Measurements from ENCODE around the gene MPND. TPM values are rescaled to one million over a fixed set of nuclear protein-coding genes. Genes with fewer than 3 reads are reported as not detected.

The MPND gene
- total and polyA plus RNA-seq, 10 of the 15 experiments (the other 5 are each of a cell fraction or from before 2014, with no cell fraction given), result 0.79 to 18.3 (median 6.0) TPM

DNA sequence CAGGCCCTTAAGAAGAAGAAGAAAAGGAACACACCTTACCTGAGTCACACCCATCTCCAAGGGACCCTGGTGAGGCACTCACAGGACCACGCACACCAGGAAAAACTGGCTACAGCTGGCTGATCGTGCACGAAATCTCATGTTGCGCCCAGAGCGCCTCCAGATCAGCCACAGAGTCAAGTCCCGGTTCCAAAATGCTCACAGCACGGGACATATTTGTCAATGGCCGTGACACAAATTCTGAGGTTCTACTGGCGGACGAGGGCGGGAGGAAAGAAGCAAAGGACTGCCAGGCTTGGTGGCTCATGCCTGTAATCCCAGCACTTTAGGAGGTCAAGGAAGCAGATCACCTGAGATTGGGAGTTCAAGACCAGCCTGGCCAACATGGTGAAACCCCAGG is 35.5 kb downstream of the MPND start:
- intact Hi-C loops (cut with micrococcal nuclease; ENCODE audit: unreplicated experiment) (no loop called here), in situ Hi-C loops (cut with MboI) (no loop called here)
- Histone ChIP-seq H3K27ac (ENCODE audit: control insufficient read depth, insufficient read depth) (peak overlapping the region; percentile 64), H3K36me3 (ENCODE audit: control insufficient read depth in 2 of 2, insufficient read depth in 2 of 2, low read length in 1 of 2) (peaks cover 5 to 9% of the 10 kb centered on the region in 2 experiments; a peak in 3 of 4 replicates), H4K20me1 (ENCODE audit: control insufficient read depth, insufficient read depth) (no peaks in the 10 kb centered on the region), H3K4me2 (ENCODE audit: control insufficient read depth, insufficient read depth) (peak overlapping the region; percentile 67), H2AFZ (ENCODE audit: control insufficient read depth, low read depth, low read length) (no peak overlapping the region), H3K9me3 (replicated peaks; ENCODE audit: control insufficient read depth, insufficient read depth, low read length) (no peaks in the 10 kb centered on the region), H3K27me3 (replicated peaks in 1 of 2; ENCODE audit: control insufficient read depth in 2 of 2, insufficient read depth in 2 of 2, low read length in 1 of 2) (no peaks in the 10 kb centered on the region), H3K9ac (ENCODE audit: control insufficient read depth, insufficient read depth, low read length) (peak overlapping the region; percentile 76), H3K4me1 (ENCODE audit: control insufficient read depth, insufficient read depth, low read length) (peaks cover 80% of the 10 kb centered on the region), H3K4me3 (peak overlapping the region; percentile 53), H3K79me2 (ENCODE audit: control insufficient read depth, insufficient read depth, low read length) (peaks cover 86% of the 10 kb centered on the region)
- ChIA-PET POLR2A (interaction anchor here (0.7 to 9.4 kb wide), 6 partner anchors 9 to 150 kb away, joined by 3 to 110 read pairs (median 6); partner anchors contain the start of genes CHAF1A, EBI3 and SH3GL1), RAD21 (ENCODE audit: unreplicated experiment) (interaction anchor here (0.9 to 2.8 kb wide), 2 partner anchors 23 to 408 kb away, joined by 3 to 17 read pairs; partner anchors contain the start of genes CHAF1A and DAPK3), CTCF (interaction anchor here (0.9 to 2.1 kb wide), 5 partner anchors 9 to 26 kb away, joined by 3 to 10 read pairs (median 6); partner anchors contain the start of gene CHAF1A), SMC1A (ENCODE audit: uncharacterized antibody, unreplicated experiment) (interaction anchor here (1.2 to 4.3 kb wide), 3 partner anchors 15 to 27 kb away, joined by 3 to 24 read pairs (median 3); no protein-coding TSS in a partner anchor)
- no peak for FAIRE-seq
- DNase-seq (ENCODE audit: low read depth, low spot score), result no peak
- WGBS (ENCODE audit: insufficient coverage, insufficient replicate concordance, low lambda C conversion rate, missing lambda C conversion rate), result 33% methylated on average over 11 of the region's 11 CpGs
- TF ChIP-seq, protein P1, sequence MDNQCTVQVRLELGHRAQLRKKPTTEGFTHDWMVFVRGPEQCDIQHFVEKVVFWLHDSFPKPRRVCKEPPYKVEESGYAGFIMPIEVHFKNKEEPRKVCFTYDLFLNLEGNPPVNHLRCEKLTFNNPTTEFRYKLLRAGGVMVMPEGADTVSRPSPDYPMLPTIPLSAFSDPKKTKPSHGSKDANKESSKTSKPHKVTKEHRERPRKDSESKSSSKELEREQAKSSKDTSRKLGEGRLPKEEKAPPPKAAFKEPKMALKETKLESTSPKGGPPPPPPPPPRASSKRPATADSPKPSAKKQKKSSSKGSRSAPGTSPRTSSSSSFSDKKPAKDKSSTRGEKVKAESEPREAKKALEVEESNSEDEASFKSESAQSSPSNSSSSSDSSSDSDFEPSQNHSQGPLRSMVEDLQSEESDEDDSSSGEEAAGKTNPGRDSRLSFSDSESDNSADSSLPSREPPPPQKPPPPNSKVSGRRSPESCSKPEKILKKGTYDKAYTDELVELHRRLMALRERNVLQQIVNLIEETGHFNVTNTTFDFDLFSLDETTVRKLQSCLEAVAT (IDR thresholded peaks at IDR 0.05), result 0 out of 2 replicates have a peak, but pooled peaks have one; percentile 5
- TF ChIP-seq BHLHE40 (IDR thresholded peaks at IDR 0.05; ENCODE audit: borderline replicate concordance in 1 of 2, low read depth in 2 of 2, low read length in 1 of 2), result no peak
- no TSS peak for BruUV-seq (replicated peaks)
- ATAC-seq, result no peak

All from GM12878 (cell line).